Activated T-helper 17 cell treated with anti-CD3 and anti-CD28 coated beads, Interleukin-2, amount 50 U/mL, for 72 hours (primary cell): ENCODE results near the gene TMEM106C. TPM values are rescaled to one million over a fixed set of nuclear protein-coding genes. Genes with fewer than 3 reads are reported as not detected.
A peak's percentile ranks its signal among the peaks of the same experiment; 100 is the strongest.

Experiments used
- ATAC-seq: fragments of 150-1000 bp; cut with Tn5 transposase; replicated peaks from 2 replicates; pipeline ENCODE4 v1.10.0; 2021; ENCODE audit warnings: mild to moderate bottlenecking, moderate library complexity
- H3K27ac Mint-ChIP-seq: one replicate; pipeline ENCODE4 v1.8.0; 2022; ENCODE audit warnings: mixed read lengths
- H3K27me3 Mint-ChIP-seq: one replicate; pipeline ENCODE4 v1.8.0; 2022; ENCODE audit warnings: mixed read lengths
- H3K36me3 Mint-ChIP-seq: one replicate; pipeline ENCODE4 v1.8.0; 2022; ENCODE audit warnings: low read depth, mild to moderate bottlenecking, mixed read lengths
- H3K4me1 Mint-ChIP-seq: one replicate; pipeline ENCODE4 v1.8.0; 2022; ENCODE audit warnings: mixed read lengths
- H3K4me3 Mint-ChIP-seq: one replicate; pipeline ENCODE4 v1.8.0; 2022; ENCODE audit warnings: mild to moderate bottlenecking, mixed read lengths
- H3K9me3 Mint-ChIP-seq: one replicate; pipeline ENCODE4 v1.8.0; 2022; ENCODE audit warnings: mixed read lengths
- total RNA-seq, 2 donors: library from RNA; stranded (reverse); gene quantifications; one replicate each; pipeline ENCODE4 v1.2.3, GENCODE V29; 2022

The TMEM106C gene
- 100 to 1,000 TPM; 184 to 207 TPM for total RNA-seq

- peak; percentile 95 for ATAC-seq
These were observed at the start of gene TMEM106C for GRCh38 chr12:47963340-47964040. TSS of gene TMEM106C (plus strand) at chr12:47963596. CDS start at chr12:47964237, 641 bp downstream.

GRCh38 chr12:47920913-47921312 is 42.5 kb upstream of the TMEM106C start:
- no peak for ATAC-seq
- no peaks in the 10 kb centered on the region for H3K9me3 Mint-ChIP-seq
- no peak overlapping the region for H3K27ac Mint-ChIP-seq
- H3K4me3 Mint-ChIP-seq = no peak overlapping the region
- H3K27me3 Mint-ChIP-seq = peaks cover 7% of the 10 kb centered on the region
- H3K4me1 Mint-ChIP-seq = no peaks in the 10 kb centered on the region
- H3K36me3 Mint-ChIP-seq = no peaks in the 10 kb centered on the region

More at GRCh38 chr12:47963340-47964040, at the start of gene TMEM106C:
- H3K27ac Mint-ChIP-seq = peak within 1 kb of the TSS; percentile 96
- no peaks in the 10 kb centered on the region for H3K9me3 Mint-ChIP-seq
- peaks cover 52% of the 10 kb centered on the region for H3K36me3 Mint-ChIP-seq
- H3K4me3 Mint-ChIP-seq = peak within 1 kb of the TSS; percentile 99
- H3K27me3 Mint-ChIP-seq = peaks cover 2% of the 10 kb centered on the region
- peaks cover 35% of the 10 kb centered on the region for H3K4me1 Mint-ChIP-seq

- Mint-ChIP-seq H3K27ac (no peak overlapping the region), H3K36me3 (no peaks in the 10 kb centered on the region), H3K4me1 (no peaks in the 10 kb centered on the region), H3K27me3 (peaks cover 7% of the 10 kb centered on the region), H3K9me3 (no peaks in the 10 kb centered on the region), H3K4me3 (no peak overlapping the region)
- no peak for ATAC-seq
These were observed 41.5 kb upstream of the TMEM106C start for GRCh38 chr12:47921907-47922306.

- Mint-ChIP-seq H3K4me3 (no peak overlapping the region), H3K4me1 (no peaks in the 10 kb centered on the region), H3K9me3 (no peaks in the 10 kb centered on the region), H3K27ac (no peak overlapping the region), H3K36me3 (no peaks in the 10 kb centered on the region), H3K27me3 (peaks cover 11% of the 10 kb centered on the region)
- no peak for ATAC-seq
These were observed 36.0 kb upstream of the TMEM106C start for GRCh38 chr12:47927346-47927745.

GRCh38 chr12:47930634-47931033 is 32.8 kb upstream of the TMEM106C start:
- H3K36me3 Mint-ChIP-seq = no peaks in the 10 kb centered on the region
- H3K27ac Mint-ChIP-seq = no peak overlapping the region
- ATAC-seq = no peak
- no peak overlapping the region for H3K4me3 Mint-ChIP-seq
- peaks cover 4% of the 10 kb centered on the region for H3K27me3 Mint-ChIP-seq
- H3K9me3 Mint-ChIP-seq = no peaks in the 10 kb centered on the region
- H3K4me1 Mint-ChIP-seq = no peaks in the 10 kb centered on the region

GRCh38 chr12:47931187-47931586 is 32.2 kb upstream of the TMEM106C start:
- no peak for ATAC-seq
- Mint-ChIP-seq H3K4me1 (no peaks in the 10 kb centered on the region), H3K36me3 (no peaks in the 10 kb centered on the region), H3K27me3 (peaks cover 4% of the 10 kb centered on the region), H3K4me3 (no peak overlapping the region), H3K27ac (no peak overlapping the region), H3K9me3 (no peaks in the 10 kb centered on the region)

GRCh38 chr12:47935184-47935583 is 28.2 kb upstream of the TMEM106C start:
- H3K9me3 Mint-ChIP-seq = no peaks in the 10 kb centered on the region
- no peak overlapping the region for H3K27ac Mint-ChIP-seq
- peaks cover 4% of the 10 kb centered on the region for H3K27me3 Mint-ChIP-seq
- no peaks in the 10 kb centered on the region for H3K36me3 Mint-ChIP-seq
- no peak overlapping the region for H3K4me3 Mint-ChIP-seq
- no peaks in the 10 kb centered on the region for H3K4me1 Mint-ChIP-seq
- no peak for ATAC-seq

GRCh38 chr12:47938093-47938492 is 25.3 kb upstream of the TMEM106C start:
- H3K27me3 Mint-ChIP-seq = peaks cover 9% of the 10 kb centered on the region
- no peaks in the 10 kb centered on the region for H3K36me3 Mint-ChIP-seq
- no peak for ATAC-seq
- no peak overlapping the region for H3K4me3 Mint-ChIP-seq
- H3K4me1 Mint-ChIP-seq = peaks cover 9% of the 10 kb centered on the region
- no peak overlapping the region for H3K27ac Mint-ChIP-seq
- no peaks in the 10 kb centered on the region for H3K9me3 Mint-ChIP-seq

- H3K27ac Mint-ChIP-seq = no peak overlapping the region
- H3K36me3 Mint-ChIP-seq = no peaks in the 10 kb centered on the region
- H3K4me1 Mint-ChIP-seq = peaks cover 9% of the 10 kb centered on the region
- ATAC-seq = no peak
- H3K4me3 Mint-ChIP-seq = no peak overlapping the region
- peaks cover 9% of the 10 kb centered on the region for H3K27me3 Mint-ChIP-seq
- no peaks in the 10 kb centered on the region for H3K9me3 Mint-ChIP-seq
These were observed 24.8 kb upstream of the TMEM106C start for GRCh38 chr12:47938594-47938993.

GRCh38 chr12:47939009-47939601 is 24.3 kb upstream of the TMEM106C start:
- Mint-ChIP-seq H3K27ac (no peak overlapping the region), H3K4me1 (peaks cover 9% of the 10 kb centered on the region), H3K36me3 (no peaks in the 10 kb centered on the region), H3K27me3 (peaks cover 9% of the 10 kb centered on the region), H3K4me3 (no peak overlapping the region), H3K9me3 (no peaks in the 10 kb centered on the region)
- no peak for ATAC-seq

- Mint-ChIP-seq H3K27me3 (peaks cover 9% of the 10 kb centered on the region), H3K27ac (peak overlapping the region; percentile 56), H3K4me1 (peaks cover 9% of the 10 kb centered on the region), H3K36me3 (no peaks in the 10 kb centered on the region), H3K9me3 (no peaks in the 10 kb centered on the region), H3K4me3 (no peak overlapping the region)
- ATAC-seq = no peak
These were observed 22.5 kb upstream of the TMEM106C start for GRCh38 chr12:47940773-47941474.

- H3K4me3 Mint-ChIP-seq = no peak overlapping the region
- H3K9me3 Mint-ChIP-seq = no peaks in the 10 kb centered on the region
- ATAC-seq = no peak
- peaks cover 9% of the 10 kb centered on the region for H3K27me3 Mint-ChIP-seq
- H3K36me3 Mint-ChIP-seq = no peaks in the 10 kb centered on the region
- peak overlapping the region; percentile 56 for H3K27ac Mint-ChIP-seq
- H3K4me1 Mint-ChIP-seq = peaks cover 9% of the 10 kb centered on the region
These were observed 22.0 kb upstream of the TMEM106C start for GRCh38 chr12:47941475-47941780.

- H3K36me3 Mint-ChIP-seq = no peaks in the 10 kb centered on the region
- ATAC-seq = no peak
- H3K4me3 Mint-ChIP-seq = no peak overlapping the region
- H3K27ac Mint-ChIP-seq = no peak overlapping the region
- no peaks in the 10 kb centered on the region for H3K9me3 Mint-ChIP-seq
- peaks cover 9% of the 10 kb centered on the region for H3K4me1 Mint-ChIP-seq
- H3K27me3 Mint-ChIP-seq = peaks cover 14% of the 10 kb centered on the region
These were observed 21.4 kb upstream of the TMEM106C start for GRCh38 chr12:47941871-47942613.

GRCh38 chr12:47942614-47943225 is 20.7 kb upstream of the TMEM106C start:
- H3K27me3 Mint-ChIP-seq = peaks cover 14% of the 10 kb centered on the region
- H3K4me1 Mint-ChIP-seq = peaks cover 9% of the 10 kb centered on the region
- ATAC-seq = no peak
- H3K4me3 Mint-ChIP-seq = no peak overlapping the region
- no peaks in the 10 kb centered on the region for H3K9me3 Mint-ChIP-seq
- no peaks in the 10 kb centered on the region for H3K36me3 Mint-ChIP-seq
- no peak overlapping the region for H3K27ac Mint-ChIP-seq
